Renal cortical epithelial cell (primary cell): ENCODE results near the gene TMEM38A. TPM values are rescaled to one million over a fixed set of nuclear protein-coding genes. Genes with fewer than 3 reads are reported as not detected.
"Not testable (repeated sequence)": the region's sequence is repeated elsewhere in the genome, so short reads cannot be mapped to it uniquely, and the experiment has no call there.

Experiments
- DNase-seq: peaks from one replicate; pipeline ENCODE4 v3.0.0-alpha.2; 2011; ENCODE audit warnings: low read depth
- total RNA-seq: library from RNA; depleted of rRNA; stranded (reverse); fragments of >200 nt; gene quantifications from 2 replicates; pipeline ENCODE4 v1.2.3, GENCODE V29; 2014

Gene TMEM38A
- total RNA-seq, 1 donor from 2014 or later = 8.7 TPM

DNA sequence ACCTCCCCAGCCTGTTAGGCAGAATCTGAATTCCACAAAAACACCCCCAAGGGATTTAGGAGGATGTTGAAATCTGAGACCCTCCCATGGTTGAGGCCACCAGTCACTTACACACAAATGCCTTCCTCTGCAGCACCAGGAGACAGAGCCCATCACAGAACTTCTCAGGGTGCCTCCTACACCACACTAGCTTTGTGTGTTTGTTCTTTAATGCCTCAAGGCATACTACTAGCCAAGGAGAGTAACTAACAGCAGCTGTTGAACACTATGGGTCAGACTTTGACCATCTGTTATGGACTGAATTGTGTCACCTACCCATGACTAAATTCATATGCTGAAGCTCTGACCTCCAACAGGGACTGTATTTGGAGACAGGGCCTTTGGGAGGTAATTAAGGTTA, 23.4 kb upstream of the TMEM38A start:
- DNase-seq = no peak

DNA sequence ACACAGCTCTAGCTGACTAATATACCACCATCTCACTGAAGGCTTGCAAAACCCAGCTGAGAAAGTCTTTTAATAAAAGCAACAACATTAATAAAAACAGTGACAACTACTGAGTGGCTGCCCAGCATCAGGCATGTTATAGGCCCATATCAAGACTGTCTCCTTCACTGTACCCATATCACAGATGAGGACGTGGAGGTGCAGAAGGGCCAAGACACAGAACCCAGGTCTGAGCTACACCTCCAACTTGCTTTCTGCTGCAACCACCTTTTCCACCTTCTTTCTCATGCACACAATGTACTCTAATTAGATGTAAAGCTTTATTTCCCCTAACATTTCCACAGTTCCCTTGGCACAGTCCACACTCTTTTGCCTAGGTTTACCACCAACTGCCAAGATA, 22.3 kb upstream of the TMEM38A start:
- DNase-seq = no peak

DNA sequence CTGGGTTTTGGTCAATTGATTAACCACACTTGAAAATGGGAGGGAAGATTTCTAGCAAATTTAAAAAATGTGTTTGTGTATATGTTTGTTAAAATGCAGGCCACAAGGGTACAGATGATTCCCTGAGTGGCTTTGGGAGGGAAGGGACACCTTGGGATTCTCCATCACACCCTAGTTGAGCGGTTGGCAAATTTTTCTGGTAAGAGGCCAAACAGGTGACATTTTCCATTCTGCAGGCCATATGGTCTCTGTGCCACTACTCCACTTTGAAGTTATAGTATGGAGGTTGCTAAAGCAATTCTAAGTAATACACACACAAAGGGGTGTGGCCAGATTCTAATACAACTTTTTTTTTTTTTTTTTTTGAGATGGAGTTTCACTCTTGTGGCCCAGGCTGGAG, 20.0 kb upstream of the TMEM38A start:
- no peak for DNase-seq

DNA sequence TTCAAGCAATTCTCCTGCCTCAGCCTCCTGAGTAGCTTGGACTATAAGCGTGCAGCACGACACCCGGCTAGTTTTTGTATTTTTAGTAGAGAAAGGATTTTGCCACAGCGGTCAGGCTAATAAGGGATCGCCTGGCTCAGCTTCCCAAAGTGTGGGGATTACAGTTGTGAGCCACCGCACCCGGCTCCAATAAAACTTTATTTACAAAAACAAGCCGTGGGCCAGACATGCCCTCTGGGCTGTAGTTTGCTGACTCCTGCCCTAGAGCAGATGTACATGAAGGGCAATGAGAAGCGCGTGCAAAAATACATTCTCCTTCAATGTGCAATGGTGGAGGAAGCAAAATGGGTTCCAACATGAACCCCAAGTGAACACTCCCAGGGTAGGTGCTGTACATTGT, 19.2 kb upstream of the TMEM38A start:
- DNase-seq = no peak

DNA sequence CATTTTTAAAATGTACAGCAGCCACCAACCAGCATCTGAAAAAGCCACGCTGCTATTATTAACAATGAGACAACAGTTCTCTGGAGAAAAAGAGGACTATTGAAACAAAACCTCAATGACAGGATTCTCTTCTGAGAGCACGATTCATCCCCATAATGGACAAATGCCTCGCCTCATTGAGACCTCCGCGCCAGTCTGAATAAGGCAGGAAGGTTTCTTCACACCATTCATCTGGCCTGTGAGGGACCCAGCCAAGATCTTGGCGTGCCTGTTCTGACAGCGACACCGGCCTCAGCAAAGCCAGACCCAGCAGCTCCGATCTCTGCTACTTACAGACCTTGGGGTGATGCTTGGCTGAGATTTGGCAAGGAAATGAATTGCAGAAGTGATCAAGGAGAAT, 15.8 kb upstream of the TMEM38A start:
- no peak for DNase-seq

DNA sequence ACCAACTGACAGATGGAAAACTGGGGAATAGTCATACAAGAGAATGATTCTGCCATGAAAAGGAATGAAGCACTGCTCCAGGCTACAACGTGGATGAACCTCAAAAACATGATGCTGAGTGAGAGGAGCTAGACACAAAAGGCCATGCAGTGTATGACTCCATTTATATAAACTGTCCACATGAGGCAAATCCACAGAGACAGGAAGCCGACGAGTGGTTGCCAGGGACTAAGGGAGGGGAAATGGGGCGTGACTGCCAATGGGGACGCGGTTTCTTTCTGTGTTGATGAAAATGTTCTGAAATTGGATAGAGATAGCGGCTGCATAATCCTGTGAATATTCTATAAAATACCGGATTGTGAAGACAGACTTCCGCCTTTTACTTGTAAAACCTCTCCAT, 11.2 kb upstream of the TMEM38A start:
- DNase-seq = peak; percentile 43

GRCh38 chr19:16650821-16651220, 10.1 kb upstream of the TMEM38A start:
- DNase-seq = no peak

DNA sequence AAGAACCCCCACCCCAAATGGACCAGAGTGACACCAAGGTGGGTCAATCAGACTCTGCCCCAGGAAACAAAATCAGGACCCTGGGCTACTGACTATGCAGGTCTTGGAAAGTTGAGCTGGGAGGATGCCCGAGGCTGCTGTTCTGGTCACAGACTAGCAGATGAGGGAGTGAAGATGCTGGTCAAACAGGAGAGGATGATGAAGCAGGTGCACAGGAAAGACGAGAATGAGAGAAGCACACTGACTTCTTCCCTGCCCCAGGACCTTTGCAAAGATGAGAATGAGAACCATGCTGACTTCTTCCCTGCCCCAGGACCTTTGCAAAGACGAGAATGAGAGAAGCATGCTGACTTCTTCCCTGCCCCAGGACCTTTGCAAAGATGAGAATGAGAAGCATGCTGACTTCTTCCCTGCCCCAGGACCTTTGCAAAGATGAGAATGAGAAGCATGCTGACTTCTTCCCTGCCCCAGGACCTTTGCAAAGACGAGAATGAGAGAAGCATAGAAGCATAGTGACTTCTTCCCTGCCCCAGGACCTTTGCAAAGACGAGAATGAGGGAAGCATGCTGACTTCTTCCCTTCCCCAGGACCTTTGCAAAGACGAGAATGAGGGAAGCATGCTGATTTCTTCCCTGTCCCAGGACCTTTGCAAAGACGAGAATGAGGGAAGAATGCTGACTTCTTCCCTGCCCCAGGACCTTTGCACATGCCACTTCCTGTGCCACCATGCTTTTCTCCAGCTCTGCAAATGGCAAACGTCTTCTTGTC, 9.3 kb upstream of the TMEM38A start:
- not testable (repeated sequence) for DNase-seq

GRCh38 chr19:16652854-16653253, 8.1 kb upstream of the TMEM38A start:
- no peak for DNase-seq

DNA sequence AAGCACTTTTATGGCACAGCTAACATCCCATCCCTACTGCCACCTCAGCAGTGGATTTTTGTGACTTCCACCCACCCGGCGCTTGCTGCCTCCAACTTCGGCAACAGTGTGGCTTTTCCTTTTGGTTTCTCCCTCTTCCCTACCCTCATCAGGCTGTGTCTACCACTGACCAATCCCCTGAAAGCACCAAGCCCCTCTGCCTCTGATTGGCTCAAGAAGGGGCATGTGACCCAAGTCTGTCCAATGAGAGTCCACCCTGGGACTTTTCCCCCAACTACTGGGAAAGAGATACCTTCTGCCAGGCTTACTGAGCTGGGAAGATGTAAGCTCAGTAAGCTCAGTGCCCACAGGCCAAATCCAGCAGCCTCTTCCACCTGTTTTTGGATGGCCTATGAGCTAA, 6.8 kb upstream of the TMEM38A start:
- DNase-seq = no peak

DNA sequence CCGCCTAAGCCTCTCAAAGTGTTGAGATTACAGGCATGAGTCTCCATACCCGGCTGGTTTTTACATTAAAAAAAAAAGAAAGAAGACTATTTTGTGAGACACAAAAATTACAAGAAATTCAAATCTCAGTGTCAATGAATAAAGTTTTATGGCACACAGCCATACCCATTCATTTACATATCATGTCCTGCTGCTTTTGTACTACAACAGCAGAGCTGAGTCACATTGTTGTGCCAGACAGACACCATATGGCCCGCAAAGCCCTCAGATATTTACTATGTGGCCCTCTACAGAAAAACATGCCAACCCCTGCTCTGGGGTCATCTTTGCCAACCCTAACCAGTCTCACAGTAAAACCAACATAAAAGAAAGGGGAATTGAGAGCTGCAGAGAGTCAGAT, 6.3 kb upstream of the TMEM38A start:
- DNase-seq = no peak

GRCh38 chr19:16655727-16656126, 5.2 kb upstream of the TMEM38A start:
- DNase-seq = no peak

DNA sequence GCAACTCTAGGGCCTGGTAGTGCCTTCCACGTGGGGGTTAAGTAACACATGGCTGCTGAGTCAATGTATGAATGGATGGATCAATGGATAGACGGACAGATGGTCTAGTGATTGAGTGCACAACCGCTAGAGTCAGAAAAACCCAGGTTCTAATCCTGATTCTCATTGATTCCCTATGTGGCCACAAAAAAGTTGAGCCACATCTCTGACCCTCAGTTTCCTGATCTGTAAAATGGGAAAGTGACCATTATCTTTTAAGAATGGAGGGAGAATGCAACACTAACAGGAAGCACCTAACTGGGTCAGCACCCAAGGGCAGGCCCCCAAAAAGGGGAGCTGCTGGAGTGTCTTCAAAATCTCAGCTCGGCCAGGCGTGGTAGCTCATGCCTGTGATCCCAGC, 3.6 kb upstream of the TMEM38A start:
- DNase-seq = no peak

DNA sequence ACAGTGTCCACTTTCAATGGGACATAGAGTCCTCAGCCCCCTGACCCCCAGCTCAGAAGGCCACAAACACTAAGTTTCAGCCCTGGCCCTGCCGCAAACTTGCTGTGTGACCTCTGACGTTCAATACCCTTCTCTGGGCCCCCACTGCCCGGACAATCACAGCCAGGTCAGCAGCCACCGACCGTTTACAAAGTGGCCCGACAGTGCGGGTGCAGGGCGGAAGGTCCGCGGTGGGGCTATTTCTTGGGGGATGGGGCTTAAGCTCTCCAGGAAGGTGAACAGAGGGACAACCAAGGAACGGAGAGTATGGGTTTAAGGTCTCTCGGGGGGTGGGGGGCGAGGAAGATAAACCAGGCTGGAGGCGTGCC, 1.5 kb upstream of the TMEM38A start:
- DNase-seq = no peak

DNA sequence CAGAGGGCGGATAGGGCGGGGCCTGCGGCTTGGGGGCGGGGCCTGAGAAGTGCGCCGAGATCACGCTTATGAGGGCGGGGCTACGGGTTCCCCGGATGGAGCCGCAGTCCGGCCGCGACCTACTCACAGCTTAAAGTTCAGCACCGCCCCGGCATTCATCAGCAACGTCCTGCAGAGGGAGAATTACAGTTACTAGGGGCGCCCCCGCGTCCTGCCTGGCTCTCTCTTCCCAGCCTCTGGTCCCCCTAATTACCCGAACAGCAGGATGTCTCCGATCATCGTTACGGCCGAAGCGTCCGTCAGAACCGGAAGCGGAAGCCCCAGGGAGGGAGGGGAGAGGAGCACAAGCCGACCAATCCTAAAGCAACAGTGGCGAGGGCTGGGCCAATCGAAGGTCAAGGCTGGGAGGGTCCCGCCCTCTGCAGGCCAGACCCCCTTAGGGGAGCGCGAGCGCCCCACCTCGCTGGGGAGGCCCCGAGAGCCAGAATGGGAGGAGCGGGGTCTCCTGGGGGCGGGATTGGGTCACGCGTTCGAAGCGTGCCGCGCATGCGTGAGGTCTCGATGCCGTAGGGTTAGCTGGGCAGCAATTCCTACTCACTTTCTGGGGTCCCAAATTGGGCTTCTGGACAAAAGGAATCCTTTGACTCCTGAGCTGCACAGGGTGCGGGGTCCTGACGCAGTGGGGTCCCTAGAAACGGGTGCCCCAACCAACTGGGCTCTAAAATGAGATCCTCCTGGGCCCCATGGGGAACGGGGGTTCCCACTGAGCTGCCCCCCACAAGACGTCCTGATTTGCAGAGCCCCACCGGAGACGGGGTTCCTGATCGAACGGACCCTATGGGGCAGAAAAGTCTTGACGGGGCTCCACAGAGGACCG, 869 bp upstream of the TMEM38A start, which contains the start of gene SMIM7:
Gene SMIM7 (minus strand): TSS at position 313 of the 877 bp plus-strand sequence. CDS start 34 bp downstream, at position 279.
- peak; percentile 95 for DNase-seq

GRCh38 chr19:16661480-16662034, 618 bp downstream of the TMEM38A start:
- no peak for DNase-seq

GRCh38 chr19:16668176-16668575, 7.2 kb downstream of the TMEM38A start:
- DNase-seq = no peak

DNA sequence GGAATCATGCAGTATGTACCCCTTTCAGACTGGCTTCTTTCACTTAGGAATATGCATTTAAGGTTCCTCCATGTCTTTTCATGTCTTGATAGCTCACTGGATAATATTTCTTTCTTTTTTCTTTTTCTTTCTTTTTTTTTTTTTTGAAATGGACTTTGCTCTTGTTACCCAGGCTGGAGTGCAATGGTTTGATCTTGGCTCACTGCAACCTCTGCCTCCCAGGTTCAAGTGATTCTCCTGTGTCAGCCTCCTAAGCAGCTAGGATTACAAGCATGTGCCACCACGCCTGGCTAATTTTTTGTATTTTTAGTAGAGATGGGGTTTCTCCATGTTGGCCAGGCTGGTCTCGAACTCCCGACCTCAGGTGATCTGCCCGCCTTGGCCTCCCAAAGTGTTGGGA, 7.8 kb downstream of the TMEM38A start:
- DNase-seq = not testable (repeated sequence)

DNA sequence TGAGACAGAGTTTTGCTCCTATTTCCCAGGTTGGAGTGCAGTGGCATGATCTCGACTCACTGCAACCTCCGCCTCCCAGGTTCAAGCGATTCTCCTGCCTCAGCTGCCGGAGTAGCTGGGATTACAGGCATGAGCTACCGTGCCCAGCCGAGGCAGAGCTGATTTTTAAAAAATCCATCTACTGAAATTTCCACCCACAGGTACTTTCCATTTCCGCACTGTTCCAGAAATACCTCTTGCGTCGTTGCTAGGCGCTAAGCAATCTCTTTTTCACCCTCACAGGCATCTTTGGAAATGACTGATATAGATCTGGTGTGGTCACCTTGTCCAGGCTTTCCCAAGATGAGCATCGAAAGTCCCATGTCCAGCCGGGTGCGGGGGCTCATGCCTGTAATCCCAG, 9.4 kb downstream of the TMEM38A start:
- DNase-seq = no peak

GRCh38 chr19:16671652-16672274, 10.8 kb downstream of the TMEM38A start:
- DNase-seq = no peak

DNA sequence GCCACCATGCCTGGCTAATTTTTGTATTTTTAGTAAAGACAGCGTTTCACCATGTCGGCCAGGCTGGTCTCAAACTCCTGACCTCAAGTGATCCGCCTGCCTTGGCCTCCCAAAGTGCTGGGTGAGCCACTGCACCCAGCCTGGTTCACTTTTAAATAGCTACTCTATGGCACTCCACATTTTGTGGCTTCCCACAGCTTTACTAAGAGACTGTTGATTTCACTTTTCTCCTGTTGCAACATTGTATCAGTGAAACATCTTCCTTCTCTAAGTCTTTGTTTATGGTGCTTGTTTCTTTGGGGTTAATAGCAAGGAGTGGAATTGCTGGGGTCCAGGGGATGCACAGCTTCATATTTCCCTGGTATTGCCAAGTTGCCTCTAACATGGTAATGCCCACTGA, 12.3 kb downstream of the TMEM38A start:
- no peak for DNase-seq

DNA sequence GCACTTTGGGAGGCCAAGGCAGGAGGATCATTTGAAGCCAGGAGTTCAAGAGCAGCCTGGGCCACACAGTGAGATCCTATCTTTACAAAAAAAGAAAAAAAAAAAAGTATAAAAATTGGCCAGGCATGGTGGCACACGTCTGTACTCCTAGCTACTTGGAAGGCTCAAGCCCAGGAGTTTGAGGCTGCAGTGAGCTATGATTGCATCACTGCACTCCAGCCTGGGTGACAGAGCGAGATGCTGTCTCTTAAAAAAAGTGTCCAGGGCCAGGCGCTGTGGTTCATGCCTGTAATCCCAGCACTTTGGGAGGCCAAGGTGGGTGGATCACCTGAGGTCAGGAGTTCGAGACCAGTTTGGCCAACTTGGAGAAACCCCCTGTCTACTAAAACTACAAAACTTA, 12.9 kb downstream of the TMEM38A start:
- DNase-seq = not testable (repeated sequence)
